ENCODE results near the gene ST13. TPM values are rescaled to one million over a fixed set of nuclear protein-coding genes. Genes with fewer than 3 reads are reported as not detected.
A peak's percentile ranks its signal among the peaks of the same experiment; 100 is the strongest.

ST13 gene
- total RNA-seq, 3 donors from 2014 or later, result 162 to 248 (median 190) TPM

DNA sequence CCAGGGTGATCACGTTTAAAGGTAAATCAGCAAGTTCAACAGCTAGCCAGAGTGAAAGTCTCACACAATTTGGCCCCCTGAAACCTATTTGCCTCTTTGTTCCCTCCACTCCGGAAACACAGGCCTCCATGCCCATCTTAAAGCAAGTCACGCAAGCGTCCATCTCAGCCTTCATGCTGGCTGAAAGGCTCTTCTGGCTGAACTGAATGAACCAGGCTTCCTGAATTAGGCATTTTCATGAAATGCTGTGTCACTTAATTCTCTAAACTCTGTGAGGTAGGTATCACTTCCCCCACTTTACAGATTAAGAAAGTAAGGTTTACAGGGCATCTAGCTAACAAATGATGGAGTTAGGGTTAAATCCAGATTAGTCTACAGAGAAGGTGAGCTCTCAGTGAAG is 38.7 kb downstream of the ST13 start:
- no peaks in the 10 kb centered on the region for H3K9me3 ChIP-seq
- peaks cover 0 to 9% of the 10 kb centered on the region in 2 donors for H3K4me1 ChIP-seq
- peak overlapping the region in 2 of 3 donors; percentile 89 to 93 for H3K4me3 ChIP-seq
- H3K27me3 ChIP-seq, result no peaks in the 10 kb centered on the region
- no peak for DNase-seq (ENCODE audit: low spot score in 2 of 2)
- no peak overlapping the region for H3K27ac ChIP-seq
- intact Hi-C loops (cut with DNase I; ENCODE audit: low total_unique reads), result no loop called here
- TF ChIP-seq, protein P1, sequence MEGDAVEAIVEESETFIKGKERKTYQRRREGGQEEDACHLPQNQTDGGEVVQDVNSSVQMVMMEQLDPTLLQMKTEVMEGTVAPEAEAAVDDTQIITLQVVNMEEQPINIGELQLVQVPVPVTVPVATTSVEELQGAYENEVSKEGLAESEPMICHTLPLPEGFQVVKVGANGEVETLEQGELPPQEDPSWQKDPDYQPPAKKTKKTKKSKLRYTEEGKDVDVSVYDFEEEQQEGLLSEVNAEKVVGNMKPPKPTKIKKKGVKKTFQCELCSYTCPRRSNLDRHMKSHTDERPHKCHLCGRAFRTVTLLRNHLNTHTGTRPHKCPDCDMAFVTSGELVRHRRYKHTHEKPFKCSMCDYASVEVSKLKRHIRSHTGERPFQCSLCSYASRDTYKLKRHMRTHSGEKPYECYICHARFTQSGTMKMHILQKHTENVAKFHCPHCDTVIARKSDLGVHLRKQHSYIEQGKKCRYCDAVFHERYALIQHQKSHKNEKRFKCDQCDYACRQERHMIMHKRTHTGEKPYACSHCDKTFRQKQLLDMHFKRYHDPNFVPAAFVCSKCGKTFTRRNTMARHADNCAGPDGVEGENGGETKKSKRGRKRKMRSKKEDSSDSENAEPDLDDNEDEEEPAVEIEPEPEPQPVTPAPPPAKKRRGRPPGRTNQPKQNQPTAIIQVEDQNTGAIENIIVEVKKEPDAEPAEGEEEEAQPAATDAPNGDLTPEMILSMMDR (IDR thresholded peaks at IDR 0.05), result no peak
- no peak for TF ChIP-seq POLR2A (IDR thresholded peaks at IDR 0.05)
- TF ChIP-seq POLR2AphosphoS5 (IDR thresholded peaks at IDR 0.05), result no peak
- no peaks in the 10 kb centered on the region for H3K36me3 ChIP-seq

GRCh38 chr22:40813912-40814315 is 42.5 kb downstream of the ST13 start:
- no peaks in the 10 kb centered on the region for H3K36me3 ChIP-seq
- no peak overlapping the region for H3K4me3 ChIP-seq
- DNase-seq (ENCODE audit: low spot score in 2 of 2), result no peak
- no peaks in the 10 kb centered on the region for H3K9me3 ChIP-seq
- H3K4me1 ChIP-seq, result peaks cover 0 to 9% of the 10 kb centered on the region in 2 donors
- no peak overlapping the region for H3K27ac ChIP-seq
- intact Hi-C loops (cut with DNase I; ENCODE audit: low total_unique reads), result no loop called here
- H3K27me3 ChIP-seq, result no peaks in the 10 kb centered on the region
- TF ChIP-seq POLR2A (IDR thresholded peaks at IDR 0.05) (no peak), POLR2AphosphoS5 (IDR thresholded peaks at IDR 0.05) (no peak)
- TF ChIP-seq, protein P1 (IDR thresholded peaks at IDR 0.05), result no peak

- H3K27ac ChIP-seq, result no peak overlapping the region
- no peak for DNase-seq (ENCODE audit: low spot score in 2 of 2)
- intact Hi-C loops (cut with DNase I; ENCODE audit: low total_unique reads), result no loop called here
- no peak overlapping the region for H3K4me3 ChIP-seq
- no peaks in the 10 kb centered on the region for H3K36me3 ChIP-seq
- no peaks in the 10 kb centered on the region for H3K9me3 ChIP-seq
- H3K27me3 ChIP-seq, result no peaks in the 10 kb centered on the region
- no peaks in the 10 kb centered on the region for H3K4me1 ChIP-seq
- TF ChIP-seq POLR2A (IDR thresholded peaks at IDR 0.05), result no peak
- no peak for TF ChIP-seq POLR2AphosphoS5 (IDR thresholded peaks at IDR 0.05)
- TF ChIP-seq, protein P1 (IDR thresholded peaks at IDR 0.05), result no peak
Observed at GRCh38 chr22:40808018-40808841, 48.2 kb downstream of the ST13 start.

DNA sequence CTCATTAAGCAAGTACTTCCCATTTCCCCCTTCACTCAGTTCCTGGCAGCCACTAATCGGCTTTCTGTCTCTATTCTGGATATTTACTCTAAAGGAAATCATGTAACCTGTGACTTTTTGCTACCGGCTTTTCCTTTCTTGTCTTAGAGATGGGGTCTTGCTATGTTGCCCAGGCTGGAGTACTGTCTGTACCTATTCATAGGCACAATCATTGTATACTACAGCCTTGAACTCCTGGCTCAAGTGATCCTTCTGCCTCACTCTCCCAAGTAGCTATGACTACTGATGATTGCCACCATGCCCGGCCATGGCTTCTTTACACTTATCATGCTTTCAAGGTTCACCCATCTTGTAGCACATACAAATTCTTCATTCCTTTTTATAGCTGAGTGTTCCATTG is 49.7 kb downstream of the ST13 start:
- no peaks in the 10 kb centered on the region for H3K4me1 ChIP-seq
- no peaks in the 10 kb centered on the region for H3K36me3 ChIP-seq
- no peak for DNase-seq (ENCODE audit: low spot score in 2 of 2)
- H3K9me3 ChIP-seq, result no peaks in the 10 kb centered on the region
- no peak overlapping the region for H3K4me3 ChIP-seq
- no peaks in the 10 kb centered on the region for H3K27me3 ChIP-seq
- intact Hi-C loops (cut with DNase I; ENCODE audit: low total_unique reads), result no loop called here
- TF ChIP-seq POLR2A (IDR thresholded peaks at IDR 0.05), result no peak
- no peak for TF ChIP-seq POLR2AphosphoS5 (IDR thresholded peaks at IDR 0.05)
- TF ChIP-seq, protein P1 (IDR thresholded peaks at IDR 0.05), result no peak
- H3K27ac ChIP-seq, result no peak overlapping the region

DNA sequence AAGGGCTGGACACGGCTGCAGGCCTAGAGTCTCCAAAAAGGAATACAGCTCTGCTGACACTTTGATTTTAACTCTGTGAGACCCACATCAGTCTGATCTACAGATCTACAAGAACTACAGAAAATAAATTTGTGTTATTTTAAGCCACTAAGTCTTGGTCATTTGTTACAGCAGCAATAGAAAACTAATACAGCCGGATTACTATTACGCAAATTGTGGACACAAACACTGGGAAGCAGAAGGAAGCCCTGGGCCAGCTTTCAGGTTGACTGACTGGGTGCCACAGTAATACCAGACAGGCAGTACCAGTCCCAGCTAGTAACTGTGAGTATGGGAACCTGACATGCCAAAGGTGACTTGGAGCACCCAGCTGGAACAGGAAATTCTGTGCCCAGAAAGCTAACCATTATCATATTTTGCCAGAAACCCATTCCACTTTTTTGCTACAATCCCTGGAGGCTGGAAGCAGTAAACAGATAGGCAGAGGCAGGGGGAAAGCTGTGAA is 50.7 kb downstream of the ST13 start:
- intact Hi-C loops (cut with DNase I; ENCODE audit: low total_unique reads), result no loop called here
- Histone ChIP-seq H3K36me3 (no peaks in the 10 kb centered on the region), H3K27ac (no peak overlapping the region), H3K27me3 (no peaks in the 10 kb centered on the region), H3K9me3 (no peaks in the 10 kb centered on the region), H3K4me1 (no peaks in the 10 kb centered on the region), H3K4me3 (no peak overlapping the region)
- no peak for DNase-seq (ENCODE audit: low spot score in 2 of 2)
- TF ChIP-seq, protein P1 (IDR thresholded peaks at IDR 0.05), result no peak
- TF ChIP-seq POLR2AphosphoS5 (IDR thresholded peaks at IDR 0.05) (no peak), POLR2A (IDR thresholded peaks at IDR 0.05) (no peak)
